ENCODE measurements around the gene ZNF12.

GRCh38 chr7:6644728-6645127 lies 62.0 kb downstream of the ZNF12 start:
- no peak for TF ChIP-seq POLR2A (IDR thresholded peaks at IDR 0.05; ENCODE audit: low read length)
- no peak for TF ChIP-seq GATA1 (IDR thresholded peaks at IDR 0.05; ENCODE audit: low read depth, low read length)

All from erythroblast (primary cell).